ENCODE measurements around the gene PIK3R1. TPM values are rescaled to one million over a fixed set of nuclear protein-coding genes. Genes with fewer than 3 reads are reported as not detected.

The PIK3R1 gene
- polyA plus RNA-seq, 4 donors, result 9.2 to 68.4 (median 20.5) TPM

DNA sequence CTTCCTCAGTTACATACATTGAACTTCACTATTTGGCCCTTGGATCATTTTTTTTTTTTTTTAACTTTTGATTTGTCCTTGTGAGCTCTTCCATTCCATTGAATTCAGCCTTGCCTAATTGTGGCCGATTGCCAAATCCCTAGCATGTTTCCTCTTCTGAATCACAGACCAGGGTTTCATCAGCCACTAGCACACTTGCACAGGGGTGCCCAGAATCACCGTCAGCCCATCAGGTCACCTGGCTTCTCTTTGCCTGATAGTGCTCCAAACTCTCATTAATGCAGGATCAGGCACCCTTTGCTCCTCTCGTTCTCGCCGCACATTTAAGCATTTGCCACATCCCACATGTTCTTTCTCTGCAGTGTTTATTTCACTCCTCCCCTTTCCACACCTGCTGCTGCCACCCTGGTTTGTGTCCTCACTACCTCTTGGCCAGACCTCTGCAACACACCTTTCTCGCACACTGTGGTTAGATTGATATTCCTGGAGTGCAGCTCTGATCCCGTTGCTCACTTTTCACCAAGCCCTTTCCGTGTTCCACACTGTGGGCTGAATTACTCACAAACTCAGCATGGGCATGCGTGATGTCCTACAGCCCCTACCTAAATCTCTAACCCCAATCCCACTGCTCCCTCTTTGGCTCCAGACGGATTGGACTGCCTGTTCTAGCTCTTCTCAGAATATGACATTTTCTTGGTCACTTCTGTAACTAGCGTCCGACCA, 9.8 kb downstream of the PIK3R1 start:
- Histone ChIP-seq H3K27me3 (ENCODE audit: control insufficient read depth in 3 of 3, insufficient read depth in 3 of 3, low read length in 3 of 3) (no peaks in the 10 kb centered on the region), H3K27ac (ENCODE audit: low read depth in 1 of 3, low read length in 2 of 3) (peak overlapping the region; percentile 46 to 67 (median 56)), H3K36me3 (ENCODE audit: control insufficient read depth in 3 of 3, insufficient read depth in 2 of 3, low read depth in 1 of 3, low read length in 3 of 3) (peaks cover 0 to 12% (median 3%) of the 10 kb centered on the region in 3 donors), H3K4me1 (ENCODE audit: control insufficient read depth in 3 of 3, insufficient read depth in 2 of 3, low read depth in 1 of 3, low read length in 2 of 3) (peaks cover 16 to 66% (median 22%) of the 10 kb centered on the region in 3 donors), H3K9me3 (ENCODE audit: control insufficient read depth in 2 of 2, insufficient read depth in 1 of 2, low read depth in 1 of 2, low read length in 1 of 2) (peaks cover 0 to 3% of the 10 kb centered on the region in 2 donors), H3K4me3 (ENCODE audit: low read depth in 1 of 3, low read length in 3 of 3) (no peak overlapping the region)
- peak; percentile 43 to 87 for DNase-seq
- 18 to 58% (median 46%) methylated on average over 12 of the region's 12 CpGs for WGBS, 3 donors
- no peak for FAIRE-seq

GRCh38 chr5:68225911-68226545, 10.5 kb downstream of the PIK3R1 start:
- H3K4me1 ChIP-seq (ENCODE audit: control insufficient read depth in 3 of 3, insufficient read depth in 2 of 3, low read depth in 1 of 3, low read length in 2 of 3), result peaks cover 21 to 66% (median 25%) of the 10 kb centered on the region in 3 donors
- peaks cover 0 to 3% of the 10 kb centered on the region in 2 donors for H3K9me3 ChIP-seq (ENCODE audit: control insufficient read depth in 2 of 2, insufficient read depth in 1 of 2, low read depth in 1 of 2, low read length in 1 of 2)
- H3K4me3 ChIP-seq (ENCODE audit: low read depth in 1 of 3, low read length in 3 of 3), result no peak overlapping the region
- H3K27ac ChIP-seq (ENCODE audit: low read depth in 1 of 3, low read length in 2 of 3), result peak overlapping the region; percentile 56 to 67 (median 57)
- H3K27me3 ChIP-seq (ENCODE audit: control insufficient read depth in 3 of 3, insufficient read depth in 3 of 3, low read length in 3 of 3), result no peaks in the 10 kb centered on the region
- FAIRE-seq (no peak), DNase-seq (peak; percentile 87 to 97)
- peaks cover 0 to 12% (median 3%) of the 10 kb centered on the region in 3 donors for H3K36me3 ChIP-seq (ENCODE audit: control insufficient read depth in 3 of 3, insufficient read depth in 2 of 3, low read depth in 1 of 3, low read length in 3 of 3)
- 25 to 66% (median 42%) methylated on average over 15 of the region's 15 CpGs for WGBS, 3 donors

DNA sequence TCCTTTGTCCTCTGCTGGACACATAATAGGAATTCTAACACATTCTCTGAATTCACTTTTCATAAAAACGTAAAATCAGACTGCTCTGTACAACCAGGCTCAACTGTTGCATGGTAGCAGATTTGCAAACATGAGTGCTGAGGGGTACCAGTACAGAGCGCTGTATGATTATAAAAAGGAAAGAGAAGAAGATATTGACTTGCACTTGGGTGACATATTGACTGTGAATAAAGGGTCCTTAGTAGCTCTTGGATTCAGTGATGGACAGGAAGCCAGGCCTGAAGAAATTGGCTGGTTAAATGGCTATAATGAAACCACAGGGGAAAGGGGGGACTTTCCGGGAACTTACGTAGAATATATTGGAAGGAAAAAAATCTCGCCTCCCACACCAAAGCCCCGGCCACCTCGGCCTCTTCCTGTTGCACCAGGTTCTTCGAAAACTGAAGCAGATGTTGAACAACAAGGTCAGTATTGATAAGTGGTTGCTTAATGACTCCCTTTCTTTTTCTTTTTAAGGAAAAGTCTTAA, 11.1 kb downstream of the PIK3R1 start:
- no peak overlapping the region for H3K4me3 ChIP-seq (ENCODE audit: low read depth in 1 of 3, low read length in 3 of 3)
- H3K27ac ChIP-seq (ENCODE audit: low read depth in 1 of 3, low read length in 2 of 3), result peak overlapping the region; percentile 56 to 67 (median 57)
- no peak for FAIRE-seq
- no peaks in the 10 kb centered on the region for H3K27me3 ChIP-seq (ENCODE audit: control insufficient read depth in 3 of 3, insufficient read depth in 3 of 3, low read length in 3 of 3)
- peaks cover 0 to 14% (median 3%) of the 10 kb centered on the region in 3 donors for H3K36me3 ChIP-seq (ENCODE audit: control insufficient read depth in 3 of 3, insufficient read depth in 2 of 3, low read depth in 1 of 3, low read length in 3 of 3)
- no peak for DNase-seq
- H3K9me3 ChIP-seq (ENCODE audit: control insufficient read depth in 2 of 2, insufficient read depth in 1 of 2, low read depth in 1 of 2, low read length in 1 of 2), result no peaks in the 10 kb centered on the region
- H3K4me1 ChIP-seq (ENCODE audit: control insufficient read depth in 3 of 3, insufficient read depth in 2 of 3, low read depth in 1 of 3, low read length in 2 of 3), result peaks cover 26 to 64% (median 30%) of the 10 kb centered on the region in 3 donors
- 43 to 62% (median 62%) methylated on average over 8 of the region's 8 CpGs for WGBS, 3 donors

- H3K27me3 ChIP-seq (ENCODE audit: control insufficient read depth in 3 of 3, insufficient read depth in 3 of 3, low read length in 3 of 3), result no peaks in the 10 kb centered on the region
- no peaks in the 10 kb centered on the region for H3K9me3 ChIP-seq (ENCODE audit: control insufficient read depth in 2 of 2, insufficient read depth in 1 of 2, low read depth in 1 of 2, low read length in 1 of 2)
- H3K36me3 ChIP-seq (ENCODE audit: control insufficient read depth in 3 of 3, insufficient read depth in 2 of 3, low read depth in 1 of 3, low read length in 3 of 3), result peaks cover 0 to 17% (median 3%) of the 10 kb centered on the region in 3 donors
- FAIRE-seq, result no peak
- H3K4me3 ChIP-seq (ENCODE audit: low read depth in 1 of 3, low read length in 3 of 3), result no peak overlapping the region
- 27 to 58% (median 50%) methylated on average over 7 of the region's 7 CpGs for WGBS, 3 donors
- H3K4me1 ChIP-seq (ENCODE audit: control insufficient read depth in 3 of 3, insufficient read depth in 2 of 3, low read depth in 1 of 3, low read length in 2 of 3), result peaks cover 23 to 58% (median 26%) of the 10 kb centered on the region in 3 donors
- DNase-seq, result no peak
- H3K27ac ChIP-seq (ENCODE audit: low read depth in 1 of 3, low read length in 2 of 3), result no peak overlapping the region
Observed at GRCh38 chr5:68227532-68228160, 12.1 kb downstream of the PIK3R1 start.

GRCh38 chr5:68229416-68229815, 13.9 kb downstream of the PIK3R1 start:
- Histone ChIP-seq H3K36me3 (ENCODE audit: control insufficient read depth in 3 of 3, insufficient read depth in 2 of 3, low read depth in 1 of 3, low read length in 3 of 3) (peaks cover 0 to 17% (median 3%) of the 10 kb centered on the region in 3 donors), H3K4me3 (ENCODE audit: low read depth in 1 of 3, low read length in 3 of 3) (no peak overlapping the region), H3K4me1 (ENCODE audit: control insufficient read depth in 3 of 3, insufficient read depth in 2 of 3, low read depth in 1 of 3, low read length in 2 of 3) (peaks cover 19 to 48% (median 24%) of the 10 kb centered on the region in 3 donors), H3K27me3 (ENCODE audit: control insufficient read depth in 3 of 3, insufficient read depth in 3 of 3, low read length in 3 of 3) (no peaks in the 10 kb centered on the region), H3K27ac (ENCODE audit: low read depth in 1 of 3, low read length in 2 of 3) (no peak overlapping the region), H3K9me3 (ENCODE audit: control insufficient read depth in 2 of 2, insufficient read depth in 1 of 2, low read depth in 1 of 2, low read length in 1 of 2) (no peaks in the 10 kb centered on the region)
- FAIRE-seq (no peak), DNase-seq (no peak)
- 20 to 57% (median 42%) methylated on average over 4 of the region's 4 CpGs for WGBS, 3 donors

GRCh38 chr5:68230285-68230684, 14.7 kb downstream of the PIK3R1 start:
- Histone ChIP-seq H3K4me3 (ENCODE audit: low read depth in 1 of 3, low read length in 3 of 3) (no peak overlapping the region), H3K27me3 (ENCODE audit: control insufficient read depth in 3 of 3, insufficient read depth in 3 of 3, low read length in 3 of 3) (no peaks in the 10 kb centered on the region), H3K27ac (ENCODE audit: low read depth in 1 of 3, low read length in 2 of 3) (no peak overlapping the region), H3K36me3 (ENCODE audit: control insufficient read depth in 3 of 3, insufficient read depth in 2 of 3, low read depth in 1 of 3, low read length in 3 of 3) (peaks cover 0 to 17% (median 3%) of the 10 kb centered on the region in 3 donors), H3K9me3 (ENCODE audit: control insufficient read depth in 2 of 2, insufficient read depth in 1 of 2, low read depth in 1 of 2, low read length in 1 of 2) (no peaks in the 10 kb centered on the region), H3K4me1 (ENCODE audit: control insufficient read depth in 3 of 3, insufficient read depth in 2 of 3, low read depth in 1 of 3, low read length in 2 of 3) (peaks cover 19 to 41% (median 21%) of the 10 kb centered on the region in 3 donors)
- DNase-seq, result no peak
- 23 to 46% (median 35%) methylated on average over 1 of the region's 1 CpG for WGBS, 3 donors
- no peak for FAIRE-seq

- DNase-seq (no peak), FAIRE-seq (no peak)
- 39 to 63% (median 50%) methylated on average over 5 of the region's 5 CpGs for WGBS, 3 donors
- Histone ChIP-seq H3K4me1 (ENCODE audit: control insufficient read depth in 3 of 3, insufficient read depth in 2 of 3, low read depth in 1 of 3, low read length in 2 of 3) (peaks cover 15 to 29% (median 21%) of the 10 kb centered on the region in 3 donors), H3K4me3 (ENCODE audit: low read depth in 1 of 3, low read length in 3 of 3) (no peak overlapping the region), H3K9me3 (ENCODE audit: control insufficient read depth in 2 of 2, insufficient read depth in 1 of 2, low read depth in 1 of 2, low read length in 1 of 2) (no peaks in the 10 kb centered on the region), H3K36me3 (ENCODE audit: control insufficient read depth in 3 of 3, insufficient read depth in 2 of 3, low read depth in 1 of 3, low read length in 3 of 3) (peaks cover 0 to 18% (median 3%) of the 10 kb centered on the region in 3 donors), H3K27me3 (ENCODE audit: control insufficient read depth in 3 of 3, insufficient read depth in 3 of 3, low read length in 3 of 3) (no peaks in the 10 kb centered on the region), H3K27ac (ENCODE audit: low read depth in 1 of 3, low read length in 2 of 3) (no peak overlapping the region)
Observed at GRCh38 chr5:68231414-68232076, 16.0 kb downstream of the PIK3R1 start.

- DNase-seq, result no peak
- Histone ChIP-seq H3K9me3 (ENCODE audit: control insufficient read depth in 2 of 2, insufficient read depth in 1 of 2, low read depth in 1 of 2, low read length in 1 of 2) (no peaks in the 10 kb centered on the region), H3K27me3 (ENCODE audit: control insufficient read depth in 3 of 3, insufficient read depth in 3 of 3, low read length in 3 of 3) (no peaks in the 10 kb centered on the region), H3K4me1 (ENCODE audit: control insufficient read depth in 3 of 3, insufficient read depth in 2 of 3, low read depth in 1 of 3, low read length in 2 of 3) (peaks cover 13 to 22% (median 19%) of the 10 kb centered on the region in 3 donors), H3K4me3 (ENCODE audit: low read depth in 1 of 3, low read length in 3 of 3) (no peak overlapping the region), H3K27ac (ENCODE audit: low read depth in 1 of 3, low read length in 2 of 3) (no peak overlapping the region), H3K36me3 (ENCODE audit: control insufficient read depth in 3 of 3, insufficient read depth in 2 of 3, low read depth in 1 of 3, low read length in 3 of 3) (peaks cover 0 to 14% (median 0%) of the 10 kb centered on the region in 3 donors)
- no peak for FAIRE-seq
- whole genome bisulfite sequencing, 3 donors, result 42 to 61% (median 58%) methylated on average over 4 of the region's 4 CpGs
Observed at GRCh38 chr5:68232277-68232676, 16.7 kb downstream of the PIK3R1 start.
